T-cell (primary cell): Measurements from ENCODE around the gene PARL. TPM values are rescaled to one million over a fixed set of nuclear protein-coding genes. Genes with fewer than 3 reads are reported as not detected.

ENCODE experiments used
- ATAC-seq, 4 experiments: fragments of 200-7000 bp in 3 of 4; fragments of 150-1000 bp in 1 of 4; cut with Tn5 transposase; replicated peaks in 1 of 4; 1 replicate in 3 of 4; 2 replicates in 1 of 4; pipeline ENCODE4 v1.10.0; 2021; ENCODE audit warnings: moderate library complexity in 3 of 4, mild to moderate bottlenecking in 2 of 4, moderate number of reproducible peaks in 1 of 4
- CTCF ChIA-PET, 2 donors: fragments of 300-600 bp; sonication (Branson Sonifier 250); formaldehyde crosslinking; loops; one replicate each; lab custom pipeline; 2022; ENCODE audit warnings: antibody characterized with exemption in 2 of 2; lab: Charles Lee
- POLR2A ChIA-PET, 2 donors: fragments of 300-600 bp; sonication (Branson Sonifier 250); formaldehyde crosslinking; loops; one replicate each; lab custom pipeline; 2022; ENCODE audit warnings: antibody characterized with exemption in 2 of 2; lab: Charles Lee
- DNase-seq, 35 experiments: peaks; one replicate each; pipeline versions ENCODE4 v3.0.0 to v3.0.0-alpha.2; 2013 to 2023
- H3K27ac ChIP-seq: one replicate; pipeline ENCODE4 v1.5.1; 2013; ENCODE audit warnings: low read length
- H3K27me3 ChIP-seq, 2 experiments: replicated peaks in 1 of 2; 1 replicate in 1 of 2; 2 replicates in 1 of 2; pipeline versions ENCODE4 v1.6.1 to v1.7.0; 2013; ENCODE audit warnings: low read length in 1 of 2, mixed read lengths in 1 of 2; ENCODE audit not compliant: control insufficient read depth in 2 of 2, insufficient read depth in 2 of 2; ENCODE audit errors: extremely low read depth in 1 of 2
- H3K36me3 ChIP-seq, 2 donors: 1 replicate in 1 of 2; 2 replicates in 1 of 2; pipeline versions ENCODE4 v1.6.1 to v1.7.0; 2013; ENCODE audit warnings: low read length in 1 of 2; ENCODE audit not compliant: control insufficient read depth in 2 of 2, insufficient read depth in 1 of 2; ENCODE audit errors: extremely low read depth in 1 of 2
- H3K4me1 ChIP-seq, 2 experiments: 1 replicate in 1 of 2; 2 replicates in 1 of 2; pipeline versions ENCODE4 v1.6.1 to v1.7.0; 2013; ENCODE audit warnings: low read length in 2 of 2, mixed read lengths in 1 of 2; ENCODE audit not compliant: insufficient read depth in 2 of 2, control insufficient read depth in 1 of 2; ENCODE audit errors: extremely low read depth in 1 of 2
- H3K4me3 ChIP-seq, 2 donors: 1 replicate in 1 of 2; 2 replicates in 1 of 2; pipeline versions ENCODE4 v1.5.1 to v1.7.0; 2013; ENCODE audit warnings: mild to moderate bottlenecking in 2 of 2, low read length in 1 of 2, moderate library complexity in 1 of 2; ENCODE audit not compliant: control insufficient read depth in 1 of 2; ENCODE audit errors: extremely low read depth in 1 of 2
- H3K9me3 ChIP-seq: 2 replicates; pipeline ENCODE4 v1.7.0; 2013
- H3K27ac Mint-ChIP-seq, 2 donors: one replicate each; pipeline ENCODE4 v1.8.0; 2020 to 2021; ENCODE audit warnings: mild to moderate bottlenecking in 2 of 2, mixed read lengths in 2 of 2
- H3K27me3 Mint-ChIP-seq, 2 donors: one replicate each; pipeline ENCODE4 v1.8.0; 2021 to 2022; ENCODE audit warnings: mixed read lengths in 2 of 2
- H3K36me3 Mint-ChIP-seq: one replicate; pipeline ENCODE4 v1.8.0; 2021; ENCODE audit warnings: mixed read lengths
- H3K4me1 Mint-ChIP-seq, 3 donors: one replicate each; pipeline ENCODE4 v1.8.0; 2020 to 2022; ENCODE audit warnings: mixed read lengths in 3 of 3, mild to moderate bottlenecking in 1 of 3
- H3K4me3 Mint-ChIP-seq, 3 donors: one replicate each; pipeline ENCODE4 v1.8.0; 2020 to 2022; ENCODE audit warnings: mild to moderate bottlenecking in 3 of 3, mixed read lengths in 3 of 3, moderate library complexity in 3 of 3
- H3K9me3 Mint-ChIP-seq, 3 donors: one replicate each; pipeline ENCODE4 v1.8.0; 2020 to 2022; ENCODE audit warnings: mixed read lengths in 3 of 3
- WGBS: methylation state at CpG from one replicate; pipeline ENCODE4 v1.1.5; 2013; ENCODE audit warnings: missing lambda C conversion rate; ENCODE audit not compliant: insufficient coverage; 5-methylcytosine and 5-hydroxymethylcytosine counted together
- total RNA-seq, 35 experiments: library from RNA in 6 of 35; stranded (reverse) in 6 of 35; fragments of 120-200 nt in 1 of 35; gene quantifications; one replicate each; pipeline versions ENCODE4 v1.2.1 to v1.2.4 and lab custom pipeline; 2013 to 2026

Gene PARL
- total RNA-seq (10 to 100 TPM; 38.8 to 46.2 (median 41.3) TPM), total RNA-seq (lab: John Stamatoyannopoulos, UW) (3.1 to 11.3 (median 5.9) reads per million in 29 experiments)
- total RNA-seq (2013): 62.6 TPM

DNA sequence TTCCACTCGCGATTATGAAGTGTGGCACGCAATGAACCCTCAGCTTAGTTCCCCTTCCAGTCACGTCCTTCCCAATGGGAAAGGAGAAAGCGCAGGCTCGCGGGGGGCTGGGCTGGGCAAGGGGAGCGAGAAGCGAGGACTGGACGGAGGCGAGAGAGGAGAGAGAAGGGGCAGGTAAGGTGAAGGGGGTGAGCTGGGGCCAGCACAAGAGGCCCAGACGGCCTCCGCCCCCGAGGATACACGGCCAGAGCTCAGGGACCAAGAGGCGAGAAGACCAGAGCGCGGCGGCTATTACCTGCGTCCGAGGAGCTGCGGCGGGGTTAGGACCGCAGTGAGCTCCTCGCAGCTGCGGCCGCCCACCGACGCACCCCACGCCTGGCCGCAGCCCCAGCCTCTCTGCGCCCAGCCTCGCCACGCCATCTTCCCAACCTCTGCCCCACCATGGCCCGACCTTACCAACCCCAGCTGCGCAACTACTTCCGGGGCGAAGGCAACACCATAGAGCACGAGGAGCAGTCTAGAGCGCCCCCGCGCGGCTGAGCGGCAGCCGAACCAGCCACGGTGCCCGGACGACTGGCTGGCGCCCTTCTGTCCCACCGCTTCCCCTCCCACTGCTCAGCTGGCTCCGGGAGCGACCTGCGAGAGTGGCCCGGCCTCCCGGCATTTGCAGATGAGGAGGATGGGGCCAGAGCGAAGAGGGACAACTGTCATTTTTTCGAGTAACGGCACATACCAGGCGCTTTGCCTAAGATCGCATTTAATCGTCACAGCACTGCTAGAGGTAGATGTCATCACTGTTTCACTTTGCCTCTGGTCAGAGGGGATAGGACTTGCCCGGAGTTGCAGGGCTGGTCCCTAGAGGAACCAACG is at the start of gene PARL:
TSS of gene PARL (minus strand) at position 454 of the 870 bp plus-strand sequence. CDS start at position 420, 34 bp downstream.
- CTCF ChIA-PET: interaction anchor here (0.5 to 2.3 kb wide), 14 partner anchors 10 to 787 kb away, joined by 3 to 9 read pairs (median 4); partner anchors contain the start of gene ABCC5 (in 1 of the 2)
- 0% methylated on average over 53 of the region's 63 CpGs for WGBS
- Histone ChIP-seq H3K9me3 (no peaks in the 10 kb centered on the region), H3K4me3 (peak within 1 kb of the TSS; percentile 67 to 92), H3K27ac (peak within 1 kb of the TSS; percentile 48), H3K36me3 (peaks cover 0 to 2% of the 10 kb centered on the region in 2 donors), H3K27me3 (no peaks in the 10 kb centered on the region), H3K4me1 (peaks cover 14 to 23% of the 10 kb centered on the region in 2 experiments)
- Mint-ChIP-seq H3K4me3 (peak within 1 kb of the TSS; percentile 90 to 94 (median 92)), H3K36me3 (no peaks in the 10 kb centered on the region), H3K4me1 (peaks cover 36 to 46% (median 46%) of the 10 kb centered on the region in 3 donors), H3K27ac (peak within 1 kb of the TSS; percentile 63 to 93), H3K9me3 (no peaks in the 10 kb centered on the region), H3K27me3 (peaks cover 0 to 4% of the 10 kb centered on the region in 2 donors)
- POLR2A ChIA-PET: interaction anchor here (0.7 to 0.9 kb wide), 2 partner anchors 251 to 910 kb away, joined by 3 to 6 read pairs; partner anchors contain the start of gene EIF2B5 (in 1 of the 2)
- peak; percentile 90 to 99 (median 96) for DNase-seq
- peak; percentile 100 for ATAC-seq

DNA sequence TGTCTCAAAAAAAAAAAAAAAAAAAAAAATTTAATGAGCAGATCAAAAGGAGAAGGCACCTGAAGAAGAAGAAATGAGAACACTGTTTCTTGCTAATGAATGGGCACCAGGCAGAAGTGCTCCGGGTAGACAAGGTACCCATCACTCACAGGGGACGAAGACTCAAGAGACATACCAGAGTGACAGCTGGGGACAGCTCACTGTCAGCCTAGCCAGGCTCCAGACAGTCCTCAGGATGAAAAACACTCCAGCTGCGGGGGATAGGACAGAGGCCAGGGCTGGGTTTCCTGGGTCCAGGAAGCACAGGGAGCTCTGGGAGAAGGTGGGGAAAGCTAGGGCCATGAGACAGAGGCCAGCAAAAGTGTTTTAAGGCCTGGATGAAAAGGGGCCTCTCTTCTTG is 48.5 kb upstream of the PARL start:
- Histone ChIP-seq H3K36me3 (peaks cover 0 to 26% of the 10 kb centered on the region in 2 donors), H3K27me3 (no peaks in the 10 kb centered on the region), H3K4me3 (no peak overlapping the region), H3K27ac (no peak overlapping the region), H3K9me3 (no peaks in the 10 kb centered on the region), H3K4me1 (no peaks in the 10 kb centered on the region)
- Mint-ChIP-seq H3K9me3 (no peaks in the 10 kb centered on the region), H3K27me3 (no peaks in the 10 kb centered on the region), H3K4me3 (no peak overlapping the region), H3K36me3 (peaks cover 36% of the 10 kb centered on the region), H3K4me1 (no peaks in the 10 kb centered on the region), H3K27ac (no peak overlapping the region)
- DNase-seq: no peak
- ATAC-seq: no peak
- ChIA-PET POLR2A (no interaction called here), CTCF (no interaction called here)
- 100% methylated on average over 2 of the region's 3 CpGs for WGBS

DNA sequence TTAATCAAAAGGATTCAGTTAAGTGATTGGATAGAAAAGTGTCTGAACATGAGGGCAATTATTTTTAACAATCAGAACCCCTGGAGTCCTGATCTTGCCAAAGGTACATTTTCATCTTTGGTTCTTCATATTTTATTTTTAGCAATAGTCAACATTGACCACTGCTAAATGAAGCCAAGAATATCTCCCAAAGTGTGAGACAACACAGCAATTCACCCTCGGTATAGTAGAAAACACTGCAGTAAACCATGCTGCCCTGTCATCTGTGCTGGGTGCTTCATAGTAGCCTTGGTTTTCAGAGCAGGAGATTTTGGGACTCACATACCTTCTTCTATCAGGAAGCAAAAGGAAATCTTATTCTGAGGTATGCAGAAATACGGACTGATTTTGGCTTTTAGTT is 47.2 kb upstream of the PARL start:
- peaks cover 0 to 22% of the 10 kb centered on the region in 2 donors for H3K36me3 ChIP-seq
- ATAC-seq (no peak), DNase-seq (no peak)
- H3K4me3 Mint-ChIP-seq: no peak overlapping the region
- H3K27me3 Mint-ChIP-seq: no peaks in the 10 kb centered on the region
- H3K4me1 Mint-ChIP-seq: no peaks in the 10 kb centered on the region
- H3K4me1 ChIP-seq: no peaks in the 10 kb centered on the region
- 67% methylated on average over 1 of the region's 2 CpGs for WGBS
- POLR2A ChIA-PET: interaction anchor here in 1 of 2 donors (0.6 kb wide), 2 partner anchors 12 to 348 kb away, joined by 3 to 7 read pairs; no protein-coding TSS in a partner anchor
- CTCF ChIA-PET: no interaction called here
- H3K36me3 Mint-ChIP-seq: peaks cover 30% of the 10 kb centered on the region
- no peak overlapping the region for H3K27ac Mint-ChIP-seq
- H3K27ac ChIP-seq: no peak overlapping the region
- no peaks in the 10 kb centered on the region for H3K27me3 ChIP-seq
- no peaks in the 10 kb centered on the region for H3K9me3 ChIP-seq
- H3K9me3 Mint-ChIP-seq: no peaks in the 10 kb centered on the region
- no peak overlapping the region for H3K4me3 ChIP-seq

DNA sequence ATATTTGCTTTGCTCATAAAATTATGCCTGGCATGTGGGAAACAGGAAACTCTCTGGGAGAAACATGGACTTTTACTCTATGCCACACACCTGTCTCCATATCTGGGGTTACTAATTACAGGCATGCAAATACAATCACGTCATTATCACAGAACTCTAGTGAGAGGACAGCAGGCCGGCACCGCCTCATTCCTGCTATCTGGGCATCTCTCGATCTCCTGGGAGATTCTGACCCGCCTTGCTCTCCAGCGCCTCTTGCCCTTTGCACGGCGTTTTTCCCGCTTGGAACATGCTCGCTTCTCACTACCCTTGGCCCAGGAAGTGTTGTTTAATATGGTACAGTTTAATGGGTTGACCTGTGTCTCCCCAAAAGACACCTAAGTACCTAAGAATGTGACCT is 45.4 kb upstream of the PARL start:
- Mint-ChIP-seq H3K4me1 (no peaks in the 10 kb centered on the region), H3K27me3 (no peaks in the 10 kb centered on the region), H3K27ac (no peak overlapping the region), H3K36me3 (peaks cover 25% of the 10 kb centered on the region), H3K4me3 (no peak overlapping the region), H3K9me3 (no peaks in the 10 kb centered on the region)
- ATAC-seq (no peak), DNase-seq (no peak)
- H3K4me3 ChIP-seq: no peak overlapping the region
- H3K4me1 ChIP-seq: no peaks in the 10 kb centered on the region
- H3K36me3 ChIP-seq: peaks cover 5 to 16% of the 10 kb centered on the region in 2 donors
- H3K9me3 ChIP-seq: no peaks in the 10 kb centered on the region
- 88% methylated on average over 5 of the region's 10 CpGs for WGBS
- CTCF ChIA-PET: interaction anchor here in 1 of 2 donors (0.7 kb wide), 1 partner anchor 34 kb away, joined by 3 read pairs; no protein-coding TSS in a partner anchor
- H3K27ac ChIP-seq: no peak overlapping the region
- H3K27me3 ChIP-seq: no peaks in the 10 kb centered on the region
- POLR2A ChIA-PET: no interaction called here

DNA sequence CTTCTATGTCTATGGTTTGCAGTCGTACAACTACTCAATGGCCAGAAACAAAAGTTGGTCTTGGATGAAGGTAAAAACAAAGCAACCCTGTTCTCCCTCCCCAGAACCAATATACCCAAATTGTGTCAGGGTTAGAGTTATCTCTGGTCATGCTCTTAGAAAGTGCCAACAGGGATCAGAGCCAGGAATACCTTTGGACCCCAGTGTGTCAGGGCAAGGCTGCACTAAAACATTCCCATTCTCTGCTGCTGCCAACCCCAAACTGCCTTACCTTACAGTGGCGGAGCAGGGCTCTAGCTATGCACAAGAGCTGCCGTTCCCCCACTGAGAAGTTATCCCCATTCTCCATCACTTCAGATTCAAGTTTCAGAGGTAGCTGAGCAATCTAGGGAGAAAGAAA is 42.4 kb upstream of the PARL start:
- no peak overlapping the region for H3K4me3 ChIP-seq
- no peak for ATAC-seq
- no peak overlapping the region for H3K27ac ChIP-seq
- DNase-seq: no peak
- H3K27me3 ChIP-seq: no peaks in the 10 kb centered on the region
- peaks cover 5 to 21% of the 10 kb centered on the region in 2 donors for H3K36me3 ChIP-seq
- H3K27me3 Mint-ChIP-seq: no peaks in the 10 kb centered on the region
- CTCF ChIA-PET: no interaction called here
- no peaks in the 10 kb centered on the region for H3K9me3 ChIP-seq
- POLR2A ChIA-PET: no interaction called here
- no peaks in the 10 kb centered on the region for H3K4me1 ChIP-seq
- no peaks in the 10 kb centered on the region for H3K9me3 Mint-ChIP-seq
- no peaks in the 10 kb centered on the region for H3K4me1 Mint-ChIP-seq
- no peak overlapping the region for H3K4me3 Mint-ChIP-seq
- no CpG with 5 or more reads among the region's 3 CpGs for WGBS
- H3K27ac Mint-ChIP-seq: no peak overlapping the region
- H3K36me3 Mint-ChIP-seq: peaks cover 36% of the 10 kb centered on the region

GRCh38 chr3:183924956-183925355 is 40.3 kb upstream of the PARL start:
- H3K27me3 Mint-ChIP-seq: no peaks in the 10 kb centered on the region
- WGBS: 96% methylated on average over 5 of the region's 7 CpGs
- no peak overlapping the region for H3K27ac Mint-ChIP-seq
- H3K27me3 ChIP-seq: no peaks in the 10 kb centered on the region
- no peak for ATAC-seq
- peaks cover 5 to 32% of the 10 kb centered on the region in 2 donors for H3K36me3 ChIP-seq
- CTCF ChIA-PET: no interaction called here
- H3K4me1 Mint-ChIP-seq: no peaks in the 10 kb centered on the region
- H3K36me3 Mint-ChIP-seq: peaks cover 44% of the 10 kb centered on the region
- H3K9me3 Mint-ChIP-seq: no peaks in the 10 kb centered on the region
- H3K27ac ChIP-seq: no peak overlapping the region
- H3K4me1 ChIP-seq: no peaks in the 10 kb centered on the region
- H3K4me3 ChIP-seq: no peak overlapping the region
- POLR2A ChIA-PET: no interaction called here
- DNase-seq: no peak
- H3K4me3 Mint-ChIP-seq: no peak overlapping the region
- no peaks in the 10 kb centered on the region for H3K9me3 ChIP-seq
